Stomach smooth muscle (tissue), 2 donors: ENCODE data around the gene BTRC.

Source experiments
- H3K27ac ChIP-seq: one replicate; pipeline ENCODE4 v1.7.0; 2013; ENCODE audit warnings: mild to moderate bottlenecking, low read length, inconsistent platforms
- H3K27me3 ChIP-seq, 2 donors: one replicate each; pipeline ENCODE4 v1.7.0; 2013; ENCODE audit warnings: low read length in 2 of 2; ENCODE audit not compliant: insufficient read depth in 2 of 2, control insufficient read depth in 1 of 2
- H3K36me3 ChIP-seq, 2 donors: one replicate each; pipeline ENCODE4 v1.7.0; 2013; ENCODE audit warnings: low read length in 2 of 2; ENCODE audit not compliant: control insufficient read depth in 2 of 2, insufficient read depth in 2 of 2
- H3K4me1 ChIP-seq: one replicate; pipeline ENCODE4 v1.7.0; 2013; ENCODE audit warnings: low read length; ENCODE audit not compliant: control insufficient read depth, insufficient read depth
- H3K4me3 ChIP-seq, 2 donors: one replicate each; pipeline ENCODE4 v1.7.0; 2013; ENCODE audit warnings: low read length in 2 of 2
- H3K9ac ChIP-seq, 2 donors: one replicate each; pipeline ENCODE4 v1.7.0; 2013; ENCODE audit warnings: low read length in 2 of 2, mild to moderate bottlenecking in 1 of 2
- H3K9me3 ChIP-seq, 2 donors: one replicate each; pipeline ENCODE4 v1.7.0; 2013; ENCODE audit warnings: low read length in 2 of 2; ENCODE audit not compliant: control insufficient read depth in 2 of 2
- donor health status: healthy.
- donor health status: Pancreatic carcinoma.

The BTRC gene

DNA sequence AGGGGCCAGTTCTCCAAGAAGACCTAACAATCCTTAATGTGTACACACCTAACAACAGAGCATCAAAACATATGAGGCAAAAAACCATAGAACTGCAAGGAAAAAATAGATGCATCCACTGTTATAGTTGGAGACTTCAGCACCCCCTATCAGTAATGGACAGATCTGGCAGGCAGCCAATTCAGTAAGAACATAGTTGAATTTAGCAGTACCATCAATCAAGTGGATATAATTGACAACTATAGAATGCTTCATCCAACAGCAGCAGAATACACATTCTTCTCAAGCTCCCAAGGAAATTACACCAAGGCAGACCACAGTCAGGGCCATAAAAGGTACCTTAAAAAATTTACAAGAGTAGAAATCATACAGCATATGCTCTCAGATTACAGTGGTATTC, 191.9 kb downstream of the BTRC start:
- Histone ChIP-seq H3K9ac (no peak overlapping the region), H3K4me1 (peaks cover 5% of the 10 kb centered on the region), H3K27me3 (no peaks in the 10 kb centered on the region), H3K4me3 (no peak overlapping the region), H3K36me3 (peaks cover 0 to 5% of the 10 kb centered on the region in 2 donors), H3K27ac (no peak overlapping the region), H3K9me3 (no peaks in the 10 kb centered on the region)

DNA sequence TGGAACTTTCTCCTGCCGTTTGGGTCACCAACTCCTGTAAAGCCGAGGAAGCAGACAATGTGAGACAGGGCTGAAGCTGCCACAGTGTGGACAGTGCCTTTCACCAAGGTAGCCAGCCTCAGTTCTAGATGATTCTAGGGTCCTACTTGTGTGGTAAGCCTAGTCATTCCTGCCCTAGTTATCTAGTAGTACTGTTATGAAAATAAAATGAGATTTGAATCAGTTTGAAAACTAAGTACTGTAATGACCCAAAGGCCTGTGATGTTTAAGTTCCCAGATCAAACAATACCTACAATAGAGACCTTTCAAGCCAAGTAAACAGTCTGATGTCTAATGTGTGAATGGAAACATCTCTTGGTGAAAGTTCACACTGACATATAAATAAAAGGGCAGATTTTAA, 197.0 kb downstream of the BTRC start:
- no peaks in the 10 kb centered on the region for H3K9me3 ChIP-seq
- H3K9ac ChIP-seq, result no peak overlapping the region
- no peaks in the 10 kb centered on the region for H3K27me3 ChIP-seq
- H3K4me1 ChIP-seq, result peaks cover 5% of the 10 kb centered on the region
- H3K4me3 ChIP-seq, result no peak overlapping the region
- peaks cover 10 to 18% of the 10 kb centered on the region in 2 donors for H3K36me3 ChIP-seq
- no peak overlapping the region for H3K27ac ChIP-seq

DNA sequence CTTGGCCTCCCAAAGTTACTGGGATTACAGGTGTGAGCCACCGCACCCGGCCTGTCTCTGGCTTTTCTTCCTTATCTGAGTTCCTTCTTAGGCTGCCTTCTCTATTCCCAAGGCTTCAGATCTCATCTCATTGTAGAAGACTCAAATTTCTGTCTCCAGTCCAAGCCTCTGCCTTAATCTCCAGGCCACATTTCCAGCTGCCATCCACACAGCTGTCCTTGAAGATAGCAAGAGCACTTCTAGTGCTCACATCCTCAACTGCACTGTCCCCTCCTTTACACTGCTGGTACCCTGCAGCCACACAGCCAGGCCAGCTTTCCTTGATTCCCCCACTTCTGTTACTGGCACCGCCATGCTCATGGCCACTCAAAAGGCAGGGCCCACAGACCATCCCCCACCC, 198.5 kb downstream of the BTRC start:
- no peak overlapping the region for H3K27ac ChIP-seq
- H3K36me3 ChIP-seq, result peaks cover 10 to 18% of the 10 kb centered on the region in 2 donors
- no peaks in the 10 kb centered on the region for H3K9me3 ChIP-seq
- H3K4me3 ChIP-seq, result no peak overlapping the region
- H3K9ac ChIP-seq, result no peak overlapping the region
- H3K4me1 ChIP-seq, result peaks cover 5% of the 10 kb centered on the region
- H3K27me3 ChIP-seq, result no peaks in the 10 kb centered on the region

DNA sequence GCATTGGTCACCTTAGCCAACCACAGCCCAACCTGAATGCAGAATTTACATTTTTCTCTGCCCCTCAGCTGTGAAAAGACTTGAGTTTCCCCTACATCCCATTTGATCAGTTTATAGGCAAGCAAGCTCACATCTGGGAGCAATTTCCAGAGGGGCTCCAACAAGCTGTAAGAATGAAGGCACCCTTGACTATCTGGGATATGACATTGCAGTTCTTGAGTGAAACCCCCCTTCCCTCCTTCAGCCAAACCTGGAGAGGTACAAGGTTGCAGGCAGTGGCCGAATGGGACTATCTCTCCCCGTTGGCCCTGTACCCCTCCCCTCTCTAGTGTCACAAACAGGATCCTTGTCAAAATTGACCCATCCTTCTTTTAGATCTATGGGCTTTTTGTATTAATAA, 203.6 kb downstream of the BTRC start:
- H3K27me3 ChIP-seq, result peaks cover 2 to 8% of the 10 kb centered on the region in 2 donors
- H3K4me1 ChIP-seq, result peaks cover 2% of the 10 kb centered on the region
- H3K4me3 ChIP-seq, result no peak overlapping the region
- H3K9me3 ChIP-seq, result no peaks in the 10 kb centered on the region
- no peak overlapping the region for H3K9ac ChIP-seq
- H3K27ac ChIP-seq, result no peak overlapping the region
- peaks cover 3 to 7% of the 10 kb centered on the region in 2 donors for H3K36me3 ChIP-seq

DNA sequence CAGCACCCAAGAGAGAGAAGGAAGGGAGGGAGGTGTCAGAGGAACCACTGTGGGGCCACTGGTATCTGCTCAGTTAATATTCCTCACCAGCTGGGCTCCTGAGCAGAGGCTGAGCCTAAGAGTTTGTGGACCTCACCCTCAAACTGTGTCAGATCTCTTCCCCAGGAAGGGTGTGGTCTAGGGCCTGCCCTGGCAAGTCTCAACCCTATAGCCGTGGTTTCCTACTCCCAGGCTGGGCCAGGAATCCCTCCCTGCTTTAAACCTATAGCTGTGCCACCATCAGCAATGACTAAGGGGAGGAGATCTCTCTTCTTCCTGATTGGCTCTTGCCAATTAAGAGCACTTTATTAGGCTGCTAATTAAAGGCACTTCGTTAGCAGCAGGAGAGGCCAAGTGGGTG, 204.2 kb downstream of the BTRC start:
- Histone ChIP-seq H3K9me3 (no peaks in the 10 kb centered on the region), H3K27ac (no peak overlapping the region), H3K36me3 (peaks cover 0 to 6% of the 10 kb centered on the region in 2 donors), H3K27me3 (peaks cover 6 to 11% of the 10 kb centered on the region in 2 donors), H3K9ac (no peak overlapping the region), H3K4me3 (no peak overlapping the region), H3K4me1 (peaks cover 2% of the 10 kb centered on the region)

DNA sequence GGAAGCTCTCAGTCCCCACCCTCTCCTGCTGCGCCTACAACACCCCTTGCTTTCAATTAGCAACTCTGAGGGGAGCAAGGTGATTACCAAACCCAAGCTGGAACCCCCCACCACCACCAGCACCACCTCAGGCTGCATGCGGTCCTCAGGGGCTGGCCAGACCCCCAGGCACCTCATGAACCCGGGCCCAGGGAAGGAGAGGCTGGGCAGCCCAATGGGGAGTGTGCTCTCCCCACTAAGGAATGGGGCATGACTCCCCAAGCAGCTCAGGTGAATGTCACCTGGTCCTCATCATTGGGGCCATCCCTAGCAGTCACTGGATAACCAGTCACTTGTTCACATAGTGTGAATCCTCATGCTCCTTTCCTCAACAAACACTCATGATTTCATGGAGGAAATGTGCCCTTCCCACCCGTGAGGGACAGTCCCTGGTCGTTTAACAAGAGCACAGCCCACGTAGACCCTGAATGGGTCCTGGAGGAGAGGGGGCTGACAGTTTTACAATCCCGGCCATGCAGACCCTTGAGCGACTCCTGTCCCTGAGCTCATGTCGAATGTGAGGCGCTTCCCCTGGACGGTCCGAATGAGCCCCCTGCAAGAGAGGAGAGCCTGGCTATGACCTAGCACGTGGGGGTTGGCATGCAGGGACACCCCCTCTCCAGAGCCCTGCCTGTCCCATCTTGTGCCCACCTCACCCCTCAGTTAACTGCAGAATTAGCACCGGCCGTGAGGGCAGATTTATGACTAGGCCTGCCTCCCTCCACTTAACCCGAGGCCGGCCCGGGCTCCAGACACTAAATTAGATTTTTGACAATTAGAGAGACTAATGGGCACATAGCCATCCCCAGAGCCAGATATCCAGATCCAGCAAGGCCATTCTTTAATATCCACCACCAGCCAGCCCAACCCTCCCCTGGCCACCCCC, 205.0 kb downstream of the BTRC start:
- Histone ChIP-seq H3K36me3 (peaks cover 0 to 3% of the 10 kb centered on the region in 2 donors), H3K27me3 (peaks cover 6 to 14% of the 10 kb centered on the region in 2 donors), H3K9me3 (no peaks in the 10 kb centered on the region), H3K27ac (no peak overlapping the region), H3K9ac (no peak overlapping the region), H3K4me1 (peaks cover 2% of the 10 kb centered on the region), H3K4me3 (no peak overlapping the region)

DNA sequence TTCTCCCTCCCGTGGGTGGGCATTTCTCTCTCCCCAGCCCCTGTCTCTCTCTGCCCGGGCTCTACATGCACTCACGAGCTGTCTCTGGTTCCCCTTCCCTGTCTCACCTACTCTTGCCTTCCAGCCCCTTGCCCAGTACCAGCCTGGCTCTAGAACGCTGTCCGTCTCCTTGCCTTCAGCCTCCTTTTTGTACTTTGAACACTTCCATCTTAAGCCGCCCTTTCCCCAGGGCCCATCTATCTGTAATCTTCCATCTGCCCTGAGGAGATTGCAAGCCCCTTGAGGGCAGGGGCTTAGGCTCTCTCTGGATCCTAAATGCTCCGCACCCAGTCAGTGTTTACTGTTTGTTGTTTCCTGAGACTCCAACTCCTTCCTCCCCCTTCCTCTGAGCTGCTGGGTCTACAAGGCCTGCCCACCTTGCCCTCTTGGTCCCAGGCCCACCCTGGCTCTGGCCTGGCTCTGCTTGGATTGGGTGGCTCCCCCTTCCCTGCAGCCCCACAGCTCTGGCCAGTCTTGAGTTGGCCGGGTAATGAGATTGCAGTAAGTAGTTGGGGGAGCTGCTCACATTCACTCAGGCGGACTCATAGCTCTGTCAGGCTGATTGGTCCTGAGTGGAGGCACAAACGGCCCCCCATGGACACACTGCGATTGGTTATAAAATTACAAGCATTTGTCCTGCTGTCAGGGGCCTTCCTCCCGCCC, 205.8 kb downstream of the BTRC start:
- Histone ChIP-seq H3K9me3 (no peaks in the 10 kb centered on the region), H3K9ac (no peak overlapping the region), H3K4me3 (no peak overlapping the region), H3K27ac (no peak overlapping the region), H3K27me3 (peaks cover 11 to 14% of the 10 kb centered on the region in 2 donors), H3K4me1 (peaks cover 2% of the 10 kb centered on the region), H3K36me3 (peaks cover 0 to 3% of the 10 kb centered on the region in 2 donors)

DNA sequence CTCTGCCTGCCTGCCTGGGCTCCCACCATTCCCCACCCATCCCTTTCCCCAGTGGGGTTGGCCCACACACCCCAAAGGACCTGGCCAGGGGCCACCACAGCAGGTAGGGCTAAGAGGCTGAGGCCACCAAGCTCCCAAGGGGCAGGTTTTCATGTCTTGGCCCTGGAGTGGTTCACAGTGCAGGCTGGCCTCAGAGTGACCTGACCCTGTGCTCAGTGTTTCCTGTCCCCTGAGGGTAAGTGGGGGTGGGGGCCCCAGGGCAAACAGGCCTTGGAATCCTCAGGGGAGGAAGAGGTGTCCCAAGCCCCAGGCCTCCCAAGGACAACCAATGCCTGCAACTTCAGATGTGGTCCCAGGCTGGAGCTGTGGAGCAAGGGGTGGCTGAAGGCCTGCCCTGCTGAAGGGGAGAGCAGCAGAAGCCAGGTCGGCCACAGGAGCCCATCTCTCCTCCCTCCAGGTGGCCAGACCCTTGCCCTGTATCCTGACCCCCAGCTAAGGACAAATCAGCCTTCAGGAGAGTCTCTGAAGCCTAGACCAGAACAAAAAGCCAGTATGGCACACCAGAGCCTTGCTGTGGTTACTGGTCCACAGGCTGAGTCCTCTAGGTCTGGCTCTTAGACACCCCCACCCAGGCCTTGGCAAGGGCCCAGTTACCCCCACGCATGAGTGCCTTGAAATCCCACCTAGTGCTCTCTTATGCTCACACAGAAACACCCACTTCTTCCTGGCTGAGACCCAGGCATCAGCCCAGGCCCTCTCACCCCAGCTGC, 206.5 kb downstream of the BTRC start:
- peaks cover 18 to 20% of the 10 kb centered on the region in 2 donors for H3K27me3 ChIP-seq
- H3K4me3 ChIP-seq, result no peak overlapping the region
- peaks cover 0 to 2% of the 10 kb centered on the region in 2 donors for H3K36me3 ChIP-seq
- H3K9ac ChIP-seq, result no peak overlapping the region
- H3K27ac ChIP-seq, result no peak overlapping the region
- no peaks in the 10 kb centered on the region for H3K9me3 ChIP-seq
- H3K4me1 ChIP-seq, result peaks cover 2% of the 10 kb centered on the region

DNA sequence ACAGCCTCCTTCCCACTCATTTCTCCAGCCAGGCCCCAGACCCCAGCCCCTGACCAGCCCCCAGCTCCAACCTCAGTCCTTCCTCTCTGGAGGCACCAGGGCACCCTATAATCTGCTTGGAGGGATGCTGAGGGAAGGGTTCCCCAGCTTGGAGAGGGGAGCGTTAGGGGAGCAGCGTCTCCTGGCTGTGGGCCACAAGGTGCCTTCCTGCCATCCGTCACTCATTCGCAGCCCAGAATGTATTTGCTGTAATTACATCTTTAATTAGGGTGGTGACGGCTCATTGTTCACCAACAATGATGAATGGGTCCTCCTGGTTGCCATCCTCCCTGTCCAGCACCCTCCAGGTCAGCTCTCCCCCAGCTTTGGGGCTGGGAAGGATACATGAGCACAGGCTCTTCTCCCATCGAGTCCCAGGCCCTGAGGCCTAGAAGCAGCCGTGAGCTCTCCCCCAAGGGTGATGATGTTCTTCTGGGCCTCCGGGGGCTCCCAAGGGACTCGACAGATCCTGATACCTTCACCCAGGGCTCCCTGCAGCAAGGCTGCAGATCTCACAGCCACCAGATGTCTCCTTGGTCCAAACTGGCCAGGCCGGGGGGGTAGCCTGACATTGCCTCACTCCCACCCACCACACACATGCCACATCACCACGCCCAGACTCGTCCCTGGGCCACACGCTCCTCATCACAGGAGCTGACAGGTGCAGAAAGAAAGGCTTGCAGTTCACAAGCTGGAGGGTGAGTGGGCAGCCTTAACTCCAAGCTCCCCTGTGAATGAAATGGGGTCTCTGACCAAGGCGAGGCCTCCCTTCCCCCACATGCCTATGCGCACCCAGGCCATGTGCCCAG, 207.3 kb downstream of the BTRC start:
- H3K27me3 ChIP-seq, result peaks cover 25 to 26% of the 10 kb centered on the region in 2 donors
- no peaks in the 10 kb centered on the region for H3K36me3 ChIP-seq

DNA sequence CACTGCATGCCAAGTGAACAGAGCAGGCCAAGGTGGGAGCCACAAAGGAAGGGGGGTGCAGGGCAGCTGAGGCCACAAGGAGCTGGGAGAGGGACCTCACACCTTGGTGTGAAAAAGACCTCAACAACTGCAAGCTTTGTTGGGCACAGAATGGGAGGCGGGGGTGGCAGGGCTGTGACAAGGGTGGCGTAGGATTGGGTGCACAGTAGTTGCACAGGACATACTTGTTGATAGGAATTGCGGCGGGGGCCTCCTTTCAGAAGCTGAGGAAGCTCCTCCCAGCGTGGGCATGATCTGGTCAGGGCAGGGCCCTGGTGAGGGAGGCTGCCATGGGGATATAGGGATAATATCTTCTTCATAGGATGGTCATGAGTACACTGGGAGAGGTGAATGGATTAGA, 208.3 kb downstream of the BTRC start:
- Histone ChIP-seq H3K27me3 (peaks cover 33 to 34% of the 10 kb centered on the region in 2 donors), H3K9me3 (no peaks in the 10 kb centered on the region), H3K4me3 (no peak overlapping the region), H3K9ac (no peak overlapping the region), H3K36me3 (no peaks in the 10 kb centered on the region), H3K27ac (no peak overlapping the region), H3K4me1 (peaks cover 2% of the 10 kb centered on the region)

More for the DNA sequence above, 207.3 kb downstream of the BTRC start:
- no peaks in the 10 kb centered on the region for H3K9me3 ChIP-seq
- H3K4me3 ChIP-seq, result no peak overlapping the region
- no peak overlapping the region for H3K9ac ChIP-seq
- H3K27ac ChIP-seq, result no peak overlapping the region
- peaks cover 2% of the 10 kb centered on the region for H3K4me1 ChIP-seq
